Type B pancreatic cell (in vitro differentiated cells): ENCODE results near the gene WIPF3. TPM values are rescaled to one million over a fixed set of nuclear protein-coding genes. Genes with fewer than 3 reads are reported as not detected.

Experiments
- DNase-seq: peaks from one replicate; pipeline ENCODE4 v3.0.0; 2021; ENCODE audit warnings: mixed read lengths; ENCODE audit not compliant: unreplicated experiment; ENCODE audit errors: extremely low spot score
- H3K27ac Mint-ChIP-seq: 2 replicates; pipeline ENCODE4 v1.8.0; 2021; ENCODE audit warnings: mild to moderate bottlenecking, mixed read lengths
- H3K27me3 Mint-ChIP-seq: 2 replicates; pipeline ENCODE4 v1.8.0; 2021; ENCODE audit warnings: mixed read lengths
- H3K36me3 Mint-ChIP-seq: 2 replicates; pipeline ENCODE4 v1.8.0; 2021; ENCODE audit warnings: mixed read lengths
- H3K4me1 Mint-ChIP-seq: one replicate; pipeline ENCODE4 v1.8.0; 2021; ENCODE audit warnings: mixed read lengths; ENCODE audit not compliant: unreplicated experiment
- H3K4me3 Mint-ChIP-seq: 2 replicates; pipeline ENCODE4 v1.8.0; 2021; ENCODE audit warnings: mild to moderate bottlenecking, mixed read lengths
- H3K9me3 Mint-ChIP-seq: 2 replicates; pipeline ENCODE4 v1.8.0; 2021; ENCODE audit warnings: mixed read lengths
- CTCF ChIP-seq: fragments of 200-600 bp; sonication (generic); conservative IDR thresholded peaks from 2 replicates; pipeline ENCODE4 v1.5.0; 2021; ENCODE audit warnings: antibody characterized with exemption, mild to moderate bottlenecking
- total RNA-seq: library from RNA; stranded (reverse); gene quantifications from 2 replicates; pipeline ENCODE4 v1.2.1, GENCODE V29; 2021; ENCODE audit warnings: low replicate concordance

The WIPF3 gene
- total RNA-seq, 1 donor from 2014 or later: 1.7 TPM

DNA sequence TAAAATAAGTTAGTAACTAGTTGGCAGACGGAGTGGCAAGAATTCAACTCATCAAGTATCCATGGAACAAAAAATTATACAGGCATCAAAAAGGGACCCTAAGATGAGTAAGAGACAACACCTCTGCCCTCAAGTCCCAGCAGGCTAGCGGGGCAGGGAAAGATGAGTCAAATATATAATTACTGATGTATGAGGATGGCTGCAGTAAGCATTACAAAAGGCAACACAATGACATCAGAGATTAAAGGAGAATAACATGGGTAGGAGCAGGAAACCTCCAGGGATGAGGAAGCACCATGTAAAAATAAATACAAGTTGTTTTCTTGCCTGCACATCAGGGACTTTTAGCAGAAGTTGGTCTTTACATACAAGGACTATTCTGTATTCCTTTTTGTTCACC is 133.9 kb downstream of the WIPF3 start:
- Mint-ChIP-seq H3K4me1 (no peaks in the 10 kb centered on the region), H3K36me3 (peaks cover 53% of the 10 kb centered on the region), H3K9me3 (no peaks in the 10 kb centered on the region), H3K27me3 (no peaks in the 10 kb centered on the region), H3K27ac (no peak overlapping the region), H3K4me3 (no peak overlapping the region)
- TF ChIP-seq CTCF: no peak
- no peak for DNase-seq

DNA sequence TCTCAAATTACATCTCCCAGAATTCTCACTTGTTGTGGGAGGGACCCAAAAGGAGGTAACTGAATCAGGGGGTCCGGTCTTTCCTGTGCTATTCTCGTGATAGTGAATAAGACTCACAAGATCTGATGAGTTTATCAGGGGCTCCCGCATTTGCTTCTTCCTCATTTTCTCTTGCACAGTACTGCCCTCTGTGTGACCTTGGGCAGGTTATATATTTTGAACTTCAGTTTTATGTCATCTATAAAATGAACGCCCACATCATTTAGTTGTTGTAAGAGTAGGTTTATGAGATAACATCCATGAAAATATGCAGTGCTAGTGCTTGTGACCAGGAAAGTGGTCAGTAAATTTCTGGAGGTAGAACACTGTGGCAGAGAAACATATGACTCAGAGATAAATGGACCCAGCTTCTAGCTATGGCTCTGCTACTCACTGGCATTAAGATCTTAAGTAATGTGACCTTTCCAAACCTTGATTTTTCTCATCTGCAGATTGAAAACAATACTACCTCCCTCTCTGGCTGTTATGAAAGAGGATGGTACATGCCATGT is 139.0 kb downstream of the WIPF3 start:
- Mint-ChIP-seq H3K4me3 (no peak overlapping the region), H3K27me3 (no peaks in the 10 kb centered on the region), H3K27ac (no peak overlapping the region), H3K36me3 (peaks cover 50% of the 10 kb centered on the region), H3K4me1 (peaks cover 4% of the 10 kb centered on the region), H3K9me3 (no peaks in the 10 kb centered on the region)
- DNase-seq: no peak
- no peak for TF ChIP-seq CTCF

GRCh38 chr7:29946428-29947186 is 140.3 kb downstream of the WIPF3 start:
- H3K36me3 Mint-ChIP-seq: peaks cover 50% of the 10 kb centered on the region
- H3K27ac Mint-ChIP-seq: no peak overlapping the region
- H3K4me1 Mint-ChIP-seq: peaks cover 4% of the 10 kb centered on the region
- TF ChIP-seq CTCF: peak; percentile 54
- H3K9me3 Mint-ChIP-seq: no peaks in the 10 kb centered on the region
- no peak overlapping the region for H3K4me3 Mint-ChIP-seq
- DNase-seq: no peak
- no peaks in the 10 kb centered on the region for H3K27me3 Mint-ChIP-seq

DNA sequence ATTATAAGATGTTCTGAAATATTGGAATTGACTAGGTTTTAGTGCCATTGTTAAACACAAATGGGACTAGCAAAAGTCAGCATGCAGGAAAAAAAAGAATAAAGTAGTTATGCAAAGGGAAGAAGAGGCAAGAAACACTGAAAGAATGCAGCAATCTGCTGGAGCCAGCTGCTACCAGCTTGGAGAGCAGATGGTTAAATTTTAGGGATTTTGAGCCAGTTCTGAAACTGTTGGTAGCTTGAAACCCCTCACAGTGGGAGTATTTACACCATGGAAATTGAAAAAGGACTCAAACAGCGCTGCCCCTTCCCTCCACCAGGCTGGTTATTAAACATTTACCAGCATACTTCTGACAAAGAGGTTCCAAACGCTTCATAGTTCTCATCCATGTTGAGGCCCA is 142.3 kb downstream of the WIPF3 start:
- Mint-ChIP-seq H3K4me3 (no peak overlapping the region), H3K9me3 (no peaks in the 10 kb centered on the region), H3K4me1 (peaks cover 4% of the 10 kb centered on the region), H3K36me3 (peaks cover 39% of the 10 kb centered on the region), H3K27ac (no peak overlapping the region), H3K27me3 (no peaks in the 10 kb centered on the region)
- DNase-seq: no peak
- TF ChIP-seq CTCF: no peak

DNA sequence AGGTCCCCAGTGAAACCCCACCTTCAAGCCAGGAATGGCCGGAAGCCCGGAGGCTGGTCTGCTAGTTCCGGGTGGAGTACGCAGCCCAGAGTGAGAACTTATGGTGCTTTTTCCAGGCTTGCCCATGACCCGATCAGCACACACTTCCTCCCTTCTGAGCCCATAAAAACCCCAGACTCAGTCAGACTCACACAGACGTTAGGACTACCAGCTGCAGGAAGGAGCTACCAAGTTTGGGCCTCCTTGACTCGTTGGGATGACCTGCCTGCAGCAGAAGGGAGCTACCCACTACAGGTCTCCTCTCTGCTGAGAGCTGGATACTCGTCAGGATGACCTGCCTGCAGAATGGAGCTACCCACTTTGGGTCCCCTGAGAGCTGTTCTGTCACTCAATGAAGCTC is 144.2 kb downstream of the WIPF3 start:
- H3K9me3 Mint-ChIP-seq: no peaks in the 10 kb centered on the region

More for the DNA sequence above, 144.2 kb downstream of the WIPF3 start:
- peaks cover 4% of the 10 kb centered on the region for H3K4me1 Mint-ChIP-seq
- H3K27me3 Mint-ChIP-seq: no peaks in the 10 kb centered on the region
- no peak overlapping the region for H3K4me3 Mint-ChIP-seq
- peaks cover 27% of the 10 kb centered on the region for H3K36me3 Mint-ChIP-seq
- TF ChIP-seq CTCF: no peak
- no peak overlapping the region for H3K27ac Mint-ChIP-seq
- no peak for DNase-seq
